HEK293 (cell line): ENCODE results near the gene PICALM.

Experiments
- ATF2 ChIP-seq: fragments of 450-650 bp; formaldehyde crosslinking; IDR thresholded peaks from 2 replicates; pipeline ENCODE4 v1.5.1; 2016; ENCODE audit warnings: missing biosample characterization, missing genetic modification characterization, low read depth
- HOXA7 ChIP-seq: sonication (generic); formaldehyde crosslinking; IDR thresholded peaks from 2 replicates; pipeline ENCODE4 v1.8.1; 2022; ENCODE audit warnings: missing genetic modification reagents, borderline replicate concordance
- KLF16 ChIP-seq: fragments of 450-650 bp; formaldehyde crosslinking; IDR thresholded peaks from 2 replicates; pipeline ENCODE4 v1.5.1; 2017; ENCODE audit warnings: missing biosample characterization, missing genetic modification characterization
- REST ChIP-seq: fragments of 450-650 bp; formaldehyde crosslinking; IDR thresholded peaks from 2 replicates; pipeline ENCODE4 v1.5.1; 2016; ENCODE audit warnings: missing biosample characterization, missing genetic modification characterization
- TCF7L2 ChIP-seq: IDR thresholded peaks from 2 replicates; pipeline ENCODE4 v1.6.1; 2011; ENCODE audit warnings: low read depth, mild to moderate bottlenecking, inconsistent platforms, low read length, moderate library complexity, borderline replicate concordance
- ZNF248 ChIP-seq: fragments of 450-650 bp; formaldehyde crosslinking; IDR thresholded peaks from 2 replicates; pipeline ENCODE4 v1.5.1; 2017; ENCODE audit warnings: missing biosample characterization, missing genetic modification characterization
- ZNF302 ChIP-seq: fragments of 450-650 bp; formaldehyde crosslinking; IDR thresholded peaks from 2 replicates; pipeline ENCODE4 v1.5.1; 2016; ENCODE audit warnings: missing biosample characterization, missing genetic modification characterization, low read depth
- ZNF558 ChIP-seq: fragments of 450-650 bp; formaldehyde crosslinking; IDR thresholded peaks from 2 replicates; pipeline ENCODE4 v1.5.1; 2016; ENCODE audit warnings: missing biosample characterization, missing genetic modification characterization
- TF ChIP-seq, protein P1 (sequence below): fragments of 450-650 bp; formaldehyde crosslinking; IDR thresholded peaks from 2 replicates; pipeline ENCODE4 v1.5.1; 2016; ENCODE audit warnings: missing biosample characterization, missing genetic modification characterization
- TF ChIP-seq, protein P2 (sequence below): fragments of 450-650 bp; formaldehyde crosslinking; IDR thresholded peaks from 2 replicates; pipeline ENCODE4 v1.5.1; 2017; ENCODE audit warnings: missing biosample characterization, missing genetic modification characterization
- TF ChIP-seq, protein P3 (sequence below): fragments of 450-650 bp; formaldehyde crosslinking; IDR thresholded peaks from 2 replicates; pipeline ENCODE4 v1.5.1; 2016; ENCODE audit warnings: missing biosample characterization, missing genetic modification characterization
- TF ChIP-seq, protein P4 (sequence below): fragments of 450-650 bp; formaldehyde crosslinking; IDR thresholded peaks from 2 replicates; pipeline ENCODE4 v1.5.1; 2016; ENCODE audit warnings: missing biosample characterization, missing genetic modification characterization

- TF ChIP-seq, protein P1, sequence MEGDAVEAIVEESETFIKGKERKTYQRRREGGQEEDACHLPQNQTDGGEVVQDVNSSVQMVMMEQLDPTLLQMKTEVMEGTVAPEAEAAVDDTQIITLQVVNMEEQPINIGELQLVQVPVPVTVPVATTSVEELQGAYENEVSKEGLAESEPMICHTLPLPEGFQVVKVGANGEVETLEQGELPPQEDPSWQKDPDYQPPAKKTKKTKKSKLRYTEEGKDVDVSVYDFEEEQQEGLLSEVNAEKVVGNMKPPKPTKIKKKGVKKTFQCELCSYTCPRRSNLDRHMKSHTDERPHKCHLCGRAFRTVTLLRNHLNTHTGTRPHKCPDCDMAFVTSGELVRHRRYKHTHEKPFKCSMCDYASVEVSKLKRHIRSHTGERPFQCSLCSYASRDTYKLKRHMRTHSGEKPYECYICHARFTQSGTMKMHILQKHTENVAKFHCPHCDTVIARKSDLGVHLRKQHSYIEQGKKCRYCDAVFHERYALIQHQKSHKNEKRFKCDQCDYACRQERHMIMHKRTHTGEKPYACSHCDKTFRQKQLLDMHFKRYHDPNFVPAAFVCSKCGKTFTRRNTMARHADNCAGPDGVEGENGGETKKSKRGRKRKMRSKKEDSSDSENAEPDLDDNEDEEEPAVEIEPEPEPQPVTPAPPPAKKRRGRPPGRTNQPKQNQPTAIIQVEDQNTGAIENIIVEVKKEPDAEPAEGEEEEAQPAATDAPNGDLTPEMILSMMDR (tag by site-specific recombination), result no peak
- TF ChIP-seq, protein P2, sequence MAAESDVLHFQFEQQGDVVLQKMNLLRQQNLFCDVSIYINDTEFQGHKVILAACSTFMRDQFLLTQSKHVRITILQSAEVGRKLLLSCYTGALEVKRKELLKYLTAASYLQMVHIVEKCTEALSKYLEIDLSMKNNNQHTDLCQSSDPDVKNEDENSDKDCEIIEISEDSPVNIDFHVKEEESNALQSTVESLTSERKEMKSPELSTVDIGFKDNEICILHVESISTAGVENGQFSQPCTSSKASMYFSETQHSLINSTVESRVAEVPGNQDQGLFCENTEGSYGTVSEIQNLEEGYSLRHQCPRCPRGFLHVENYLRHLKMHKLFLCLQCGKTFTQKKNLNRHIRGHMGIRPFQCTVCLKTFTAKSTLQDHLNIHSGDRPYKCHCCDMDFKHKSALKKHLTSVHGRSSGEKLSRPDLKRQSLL (tag by site-specific recombination), result no peak
- TF ChIP-seq ZNF248 (tag by site-specific recombination) (no peak), HOXA7 (CRISPR knock-in tag) (no peak), ZNF558 (tag by site-specific recombination) (no peak), KLF16 (no peak), ATF2 (tag by site-specific recombination) (no peak), ZNF302 (tag by site-specific recombination) (no peak), REST (tag by site-specific recombination) (no peak), TCF7L2 (no peak)
- TF ChIP-seq, protein P3, sequence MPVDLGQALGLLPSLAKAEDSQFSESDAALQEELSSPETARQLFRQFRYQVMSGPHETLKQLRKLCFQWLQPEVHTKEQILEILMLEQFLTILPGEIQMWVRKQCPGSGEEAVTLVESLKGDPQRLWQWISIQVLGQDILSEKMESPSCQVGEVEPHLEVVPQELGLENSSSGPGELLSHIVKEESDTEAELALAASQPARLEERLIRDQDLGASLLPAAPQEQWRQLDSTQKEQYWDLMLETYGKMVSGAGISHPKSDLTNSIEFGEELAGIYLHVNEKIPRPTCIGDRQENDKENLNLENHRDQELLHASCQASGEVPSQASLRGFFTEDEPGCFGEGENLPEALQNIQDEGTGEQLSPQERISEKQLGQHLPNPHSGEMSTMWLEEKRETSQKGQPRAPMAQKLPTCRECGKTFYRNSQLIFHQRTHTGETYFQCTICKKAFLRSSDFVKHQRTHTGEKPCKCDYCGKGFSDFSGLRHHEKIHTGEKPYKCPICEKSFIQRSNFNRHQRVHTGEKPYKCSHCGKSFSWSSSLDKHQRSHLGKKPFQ (tag by site-specific recombination), result no peak
- TF ChIP-seq, protein P4, sequence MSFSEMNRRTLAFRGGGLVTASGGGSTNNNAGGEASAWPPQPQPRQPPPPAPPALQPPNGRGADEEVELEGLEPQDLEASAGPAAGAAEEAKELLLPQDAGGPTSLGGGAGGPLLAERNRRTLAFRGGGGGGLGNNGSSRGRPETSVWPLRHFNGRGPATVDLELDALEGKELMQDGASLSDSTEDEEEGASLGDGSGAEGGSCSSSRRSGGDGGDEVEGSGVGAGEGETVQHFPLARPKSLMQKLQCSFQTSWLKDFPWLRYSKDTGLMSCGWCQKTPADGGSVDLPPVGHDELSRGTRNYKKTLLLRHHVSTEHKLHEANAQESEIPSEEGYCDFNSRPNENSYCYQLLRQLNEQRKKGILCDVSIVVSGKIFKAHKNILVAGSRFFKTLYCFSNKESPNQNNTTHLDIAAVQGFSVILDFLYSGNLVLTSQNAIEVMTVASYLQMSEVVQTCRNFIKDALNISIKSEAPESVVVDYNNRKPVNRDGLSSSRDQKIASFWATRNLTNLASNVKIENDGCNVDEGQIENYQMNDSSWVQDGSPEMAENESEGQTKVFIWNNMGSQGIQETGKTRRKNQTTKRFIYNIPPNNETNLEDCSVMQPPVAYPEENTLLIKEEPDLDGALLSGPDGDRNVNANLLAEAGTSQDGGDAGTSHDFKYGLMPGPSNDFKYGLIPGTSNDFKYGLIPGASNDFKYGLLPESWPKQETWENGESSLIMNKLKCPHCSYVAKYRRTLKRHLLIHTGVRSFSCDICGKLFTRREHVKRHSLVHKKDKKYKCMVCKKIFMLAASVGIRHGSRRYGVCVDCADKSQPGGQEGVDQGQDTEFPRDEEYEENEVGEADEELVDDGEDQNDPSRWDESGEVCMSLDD (tag by site-specific recombination), result no peak
Observed at GRCh38 chr11:86072211-86072610, 3.3 kb upstream of the PICALM start.
